ENCODE results near the gene RAB11FIP4. TPM values are rescaled to one million over a fixed set of nuclear protein-coding genes. Genes with fewer than 3 reads are reported as not detected.

The RAB11FIP4 gene
- total RNA-seq, 1 experiment from 2014 or later: 10.8 TPM

GRCh38 chr17:31509095-31509804, 117.8 kb downstream of the RAB11FIP4 start:
- TF ChIP-seq, protein P1, sequence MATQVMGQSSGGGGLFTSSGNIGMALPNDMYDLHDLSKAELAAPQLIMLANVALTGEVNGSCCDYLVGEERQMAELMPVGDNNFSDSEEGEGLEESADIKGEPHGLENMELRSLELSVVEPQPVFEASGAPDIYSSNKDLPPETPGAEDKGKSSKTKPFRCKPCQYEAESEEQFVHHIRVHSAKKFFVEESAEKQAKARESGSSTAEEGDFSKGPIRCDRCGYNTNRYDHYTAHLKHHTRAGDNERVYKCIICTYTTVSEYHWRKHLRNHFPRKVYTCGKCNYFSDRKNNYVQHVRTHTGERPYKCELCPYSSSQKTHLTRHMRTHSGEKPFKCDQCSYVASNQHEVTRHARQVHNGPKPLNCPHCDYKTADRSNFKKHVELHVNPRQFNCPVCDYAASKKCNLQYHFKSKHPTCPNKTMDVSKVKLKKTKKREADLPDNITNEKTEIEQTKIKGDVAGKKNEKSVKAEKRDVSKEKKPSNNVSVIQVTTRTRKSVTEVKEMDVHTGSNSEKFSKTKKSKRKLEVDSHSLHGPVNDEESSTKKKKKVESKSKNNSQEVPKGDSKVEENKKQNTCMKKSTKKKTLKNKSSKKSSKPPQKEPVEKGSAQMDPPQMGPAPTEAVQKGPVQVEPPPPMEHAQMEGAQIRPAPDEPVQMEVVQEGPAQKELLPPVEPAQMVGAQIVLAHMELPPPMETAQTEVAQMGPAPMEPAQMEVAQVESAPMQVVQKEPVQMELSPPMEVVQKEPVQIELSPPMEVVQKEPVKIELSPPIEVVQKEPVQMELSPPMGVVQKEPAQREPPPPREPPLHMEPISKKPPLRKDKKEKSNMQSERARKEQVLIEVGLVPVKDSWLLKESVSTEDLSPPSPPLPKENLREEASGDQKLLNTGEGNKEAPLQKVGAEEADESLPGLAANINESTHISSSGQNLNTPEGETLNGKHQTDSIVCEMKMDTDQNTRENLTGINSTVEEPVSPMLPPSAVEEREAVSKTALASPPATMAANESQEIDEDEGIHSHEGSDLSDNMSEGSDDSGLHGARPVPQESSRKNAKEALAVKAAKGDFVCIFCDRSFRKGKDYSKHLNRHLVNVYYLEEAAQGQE (IDR thresholded peaks at IDR 0.05; ENCODE audit: insufficient read depth in 1 of 2, low read depth in 2 of 2, low read length in 1 of 2): no peak
- no peak for TF ChIP-seq CTCF (IDR thresholded peaks at IDR 0.05)
- no peak for TF ChIP-seq POLR2AphosphoS5 (IDR thresholded peaks at IDR 0.05; ENCODE audit: low read depth, low read length)
- TF ChIP-seq SIN3A (IDR thresholded peaks at IDR 0.05; ENCODE audit: borderline replicate concordance, insufficient read depth, low read depth, low read length): no peak
- TF ChIP-seq TCF7L2 (IDR thresholded peaks at IDR 0.05; ENCODE audit: low read depth, low read length): no peak
- no peak for ATAC-seq
- no peaks in the 10 kb centered on the region for H3K9me3 ChIP-seq (ENCODE audit: control insufficient read depth, insufficient read depth, low read depth, low read length)
- no peak for DNase-seq (ENCODE audit: low read depth, low spot score)
- ChIA-PET CTCF (interaction anchor here (0.5 to 1.3 kb wide), 3 partner anchors 8 to 334 kb away, joined by 3 to 4 read pairs (median 3); no protein-coding TSS in a partner anchor), POLR2A (no interaction called here)
- in situ Hi-C loops (cut with HindIII; ENCODE audit: low pct_unique_long_range_greater_than_20kb, low sequenced_read_pairs): no loop called here
- no peaks in the 10 kb centered on the region for H3K36me3 ChIP-seq (ENCODE audit: control insufficient read depth, insufficient read depth, low read length)
- intact Hi-C loops (cut with micrococcal nuclease; ENCODE audit: unreplicated experiment): no loop called here
- peak overlapping the region in 1 of 2 experiments; percentile 17; a peak in 1 of 4 replicates for H3K4me3 ChIP-seq (ENCODE audit: low read depth in 2 of 2, low read length in 2 of 2)
- H3K27me3 ChIP-seq (ENCODE audit: control insufficient read depth, insufficient read depth, low read length): no peaks in the 10 kb centered on the region; the same call in 1 of the 2 replicates
- peaks cover 5% of the 10 kb centered on the region; the same call in 1 of the 2 replicates for H3K4me1 ChIP-seq (ENCODE audit: control insufficient read depth, insufficient read depth, low read length)
- peak overlapping the region; percentile 10; the same call in 1 of the 2 replicates for H3K27ac ChIP-seq (ENCODE audit: low read length)
- no TSS peak for BruUV-seq (replicated peaks)

- no TSS peak for BruUV-seq (replicated peaks)
- Histone ChIP-seq H3K4me1 (ENCODE audit: control insufficient read depth, insufficient read depth, low read length) (peaks cover 5% of the 10 kb centered on the region; the same call in 1 of the 2 replicates), H3K9me3 (ENCODE audit: control insufficient read depth, insufficient read depth, low read depth, low read length) (no peaks in the 10 kb centered on the region), H3K4me3 (ENCODE audit: low read depth in 2 of 2, low read length in 2 of 2) (no peak overlapping the region), H3K27ac (ENCODE audit: low read length) (no peak overlapping the region), H3K27me3 (ENCODE audit: control insufficient read depth, insufficient read depth, low read length) (no peaks in the 10 kb centered on the region), H3K36me3 (ENCODE audit: control insufficient read depth, insufficient read depth, low read length) (no peaks in the 10 kb centered on the region)
- ATAC-seq (no peak), DNase-seq (ENCODE audit: low read depth, low spot score) (no peak)
- no peak for TF ChIP-seq TCF7L2 (IDR thresholded peaks at IDR 0.05; ENCODE audit: low read depth, low read length)
- no peak for TF ChIP-seq CTCF (IDR thresholded peaks at IDR 0.05)
- TF ChIP-seq POLR2AphosphoS5 (IDR thresholded peaks at IDR 0.05; ENCODE audit: low read depth, low read length): no peak
- TF ChIP-seq, protein P1 (IDR thresholded peaks at IDR 0.05; ENCODE audit: insufficient read depth in 1 of 2, low read depth in 2 of 2, low read length in 1 of 2): no peak
- in situ Hi-C loops (cut with HindIII; ENCODE audit: low pct_unique_long_range_greater_than_20kb, low sequenced_read_pairs) (no loop called here), intact Hi-C loops (cut with micrococcal nuclease; ENCODE audit: unreplicated experiment) (no loop called here)
- POLR2A ChIA-PET: no interaction called here
- CTCF ChIA-PET: interaction anchor here (1.1 to 1.3 kb wide), 2 partner anchors 7 to 333 kb away, joined by 3 read pairs; no protein-coding TSS in a partner anchor
Observed at GRCh38 chr17:31509805-31510177, 118.3 kb downstream of the RAB11FIP4 start.
